Nephron (organoid): ENCODE results near the gene CAMTA1.

Experiments
- H3K27ac Mint-ChIP-seq, 3 experiments: 2 replicates each; pipeline ENCODE4 v1.8.0; 2020; ENCODE audit warnings: mixed read lengths in 3 of 3, mild to moderate bottlenecking in 2 of 3, moderate library complexity in 1 of 3
- H3K27me3 Mint-ChIP-seq: 2 replicates; pipeline ENCODE4 v1.8.0; 2021; ENCODE audit warnings: low read depth, mild to moderate bottlenecking, moderate library complexity, mixed read lengths
- H3K36me3 Mint-ChIP-seq: 2 replicates; pipeline ENCODE4 v1.8.0; 2020; ENCODE audit warnings: low read depth, mixed read lengths
- H3K4me1 Mint-ChIP-seq: 2 replicates; pipeline ENCODE4 v1.8.0; 2020; ENCODE audit warnings: mixed read lengths
- H3K4me3 Mint-ChIP-seq, 3 experiments: 2 replicates each; pipeline ENCODE4 v1.8.0; 2020; ENCODE audit warnings: mild to moderate bottlenecking in 3 of 3, mixed read lengths in 3 of 3, moderate library complexity in 2 of 3
- H3K9me3 Mint-ChIP-seq: 2 replicates; pipeline ENCODE4 v1.8.0; 2020; ENCODE audit warnings: mixed read lengths
- CTCF ChIP-seq, 3 experiments: fragments of 200-600 bp; sonication (generic); IDR thresholded peaks; one replicate each; pipeline ENCODE4 v1.5.0; 2021; ENCODE audit warnings: antibody characterized with exemption in 3 of 3; ENCODE audit not compliant: unreplicated experiment in 3 of 3

The CAMTA1 gene

GRCh38 chr1:6922096-6922931 lies 137.1 kb downstream of the CAMTA1 start:
- peaks cover 3% of the 10 kb centered on the region for H3K27me3 Mint-ChIP-seq
- peak overlapping the region; percentile 92 to 97 (median 94) for H3K27ac Mint-ChIP-seq
- peaks cover 61% of the 10 kb centered on the region for H3K4me1 Mint-ChIP-seq
- TF ChIP-seq CTCF (IDR thresholded peaks at IDR 0.05; ENCODE audit: unreplicated experiment in 3 of 3), result no peak
- peaks cover 11% of the 10 kb centered on the region for H3K36me3 Mint-ChIP-seq
- H3K4me3 Mint-ChIP-seq, result peak overlapping the region in 2 of 3 experiments; percentile 41 to 71
- H3K9me3 Mint-ChIP-seq, result peaks cover 26% of the 10 kb centered on the region

- H3K27ac Mint-ChIP-seq, result peak overlapping the region; percentile 92 to 97 (median 94)
- H3K4me3 Mint-ChIP-seq, result peak overlapping the region in 2 of 3 experiments; percentile 41 to 71
- H3K4me1 Mint-ChIP-seq, result peaks cover 54% of the 10 kb centered on the region
- H3K27me3 Mint-ChIP-seq, result peaks cover 3% of the 10 kb centered on the region
- H3K36me3 Mint-ChIP-seq, result peaks cover 11% of the 10 kb centered on the region
- no peak for TF ChIP-seq CTCF (IDR thresholded peaks at IDR 0.05; ENCODE audit: unreplicated experiment in 3 of 3)
- peaks cover 26% of the 10 kb centered on the region for H3K9me3 Mint-ChIP-seq
These were observed 137.8 kb downstream of the CAMTA1 start for GRCh38 chr1:6923012-6923411.

- Mint-ChIP-seq H3K27ac (peak overlapping the region; percentile 52 to 97 (median 92)), H3K4me3 (no peak overlapping the region), H3K9me3 (peaks cover 26% of the 10 kb centered on the region), H3K36me3 (peaks cover 11% of the 10 kb centered on the region), H3K27me3 (peaks cover 3% of the 10 kb centered on the region), H3K4me1 (peaks cover 50% of the 10 kb centered on the region)
- no peak for TF ChIP-seq CTCF (IDR thresholded peaks at IDR 0.05; ENCODE audit: unreplicated experiment in 3 of 3)
These were observed 138.2 kb downstream of the CAMTA1 start for GRCh38 chr1:6923416-6923815.

- TF ChIP-seq CTCF (IDR thresholded peaks at IDR 0.05; ENCODE audit: unreplicated experiment in 3 of 3), result no peak
- Mint-ChIP-seq H3K4me3 (peak overlapping the region in 1 of 3 experiments; percentile 46), H3K36me3 (peaks cover 11% of the 10 kb centered on the region), H3K27me3 (peaks cover 3% of the 10 kb centered on the region), H3K9me3 (peaks cover 25% of the 10 kb centered on the region), H3K4me1 (peaks cover 48% of the 10 kb centered on the region), H3K27ac (peak overlapping the region; percentile 52 to 97 (median 92))
These were observed 139.0 kb downstream of the CAMTA1 start for GRCh38 chr1:6923955-6924881.

- Mint-ChIP-seq H3K4me3 (no peak overlapping the region), H3K27me3 (peaks cover 3% of the 10 kb centered on the region), H3K4me1 (peaks cover 45% of the 10 kb centered on the region), H3K9me3 (peaks cover 21% of the 10 kb centered on the region), H3K36me3 (peaks cover 6% of the 10 kb centered on the region), H3K27ac (peak overlapping the region in 2 of 3 experiments; percentile 34 to 97)
- TF ChIP-seq CTCF (IDR thresholded peaks at IDR 0.05; ENCODE audit: unreplicated experiment in 3 of 3), result no peak
These were observed 139.6 kb downstream of the CAMTA1 start for GRCh38 chr1:6924891-6925290.
